ENCODE results near the gene UBXN10. TPM values are rescaled to one million over a fixed set of nuclear protein-coding genes. Genes with fewer than 3 reads are reported as not detected.

The UBXN10 gene
- total and polyA plus RNA-seq, 7 donors: 0.04 to 0.48 (median 0.17) TPM

DNA sequence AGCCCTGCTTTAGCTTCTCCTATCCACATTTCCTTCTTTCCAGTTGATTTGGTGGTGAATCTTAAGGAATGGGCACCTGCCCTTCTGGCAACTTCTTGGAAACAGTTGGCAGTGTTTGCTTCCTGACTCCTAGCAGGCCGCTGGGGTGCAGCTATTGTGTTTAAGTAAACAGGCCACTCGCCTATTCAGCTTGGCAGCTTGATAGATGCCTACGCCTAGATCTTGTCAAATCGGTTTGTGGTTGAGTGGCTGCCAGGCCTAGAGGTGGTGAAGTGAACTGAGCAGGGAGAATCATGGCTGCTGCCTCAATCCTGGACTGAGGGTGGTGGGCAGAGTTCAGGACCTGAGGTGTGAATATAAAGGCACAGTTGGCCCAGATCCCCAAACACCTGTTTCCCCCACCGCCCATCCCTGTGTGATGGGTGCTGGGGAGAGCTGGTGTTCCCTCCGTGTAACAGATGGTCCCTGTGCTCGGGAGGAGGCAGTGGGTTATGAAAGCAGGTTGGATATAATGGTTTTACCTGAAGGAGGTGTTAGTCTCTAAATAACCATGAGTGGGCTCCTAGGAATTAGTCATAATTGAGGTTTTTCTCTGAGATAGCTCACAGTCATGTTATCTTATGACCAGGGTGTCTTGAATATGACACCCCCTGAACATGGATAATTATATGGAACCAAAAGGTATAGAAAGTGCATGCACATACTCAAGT is 1.4 kb downstream of the UBXN10 start:
- no peak overlapping the region for H3K27ac ChIP-seq
- H3K4me1 ChIP-seq: no peaks in the 10 kb centered on the region
- 51 to 59% (median 51%) methylated on average over 7 of the region's 7 CpGs for WGBS, 3 donors
- TF ChIP-seq CTCF (IDR thresholded peaks at IDR 0.05): no peak
- H3K9me3 ChIP-seq: no peaks in the 10 kb centered on the region
- no peak overlapping the region for H3K4me3 ChIP-seq
- no peak for DNase-seq
- no peak for ATAC-seq
- peaks cover 0 to 42% (median 4%) of the 10 kb centered on the region in 3 donors for H3K27me3 ChIP-seq (ENCODE audit: insufficient read depth in 3 of 3, low read length in 2 of 3)
- intact Hi-C loops (cut with DNase I): no loop called here
- no peaks in the 10 kb centered on the region for H3K36me3 ChIP-seq (ENCODE audit: insufficient read depth in 1 of 2, low read depth in 1 of 2)

GRCh38 chr1:20187813-20188454 is 2.0 kb downstream of the UBXN10 start:
- DNase-seq: no peak
- H3K9me3 ChIP-seq: no peaks in the 10 kb centered on the region
- no peak for ATAC-seq
- intact Hi-C loops (cut with DNase I): no loop called here
- H3K27ac ChIP-seq: no peak overlapping the region
- H3K4me1 ChIP-seq: no peaks in the 10 kb centered on the region
- no peaks in the 10 kb centered on the region for H3K36me3 ChIP-seq (ENCODE audit: insufficient read depth in 1 of 2, low read depth in 1 of 2)
- peaks cover 0 to 42% (median 4%) of the 10 kb centered on the region in 3 donors for H3K27me3 ChIP-seq (ENCODE audit: insufficient read depth in 3 of 3, low read length in 2 of 3)
- 48 to 57% (median 53%) methylated on average over 4 of the region's 4 CpGs for WGBS, 3 donors
- H3K4me3 ChIP-seq: no peak overlapping the region
- TF ChIP-seq CTCF (IDR thresholded peaks at IDR 0.05): no peak

DNA sequence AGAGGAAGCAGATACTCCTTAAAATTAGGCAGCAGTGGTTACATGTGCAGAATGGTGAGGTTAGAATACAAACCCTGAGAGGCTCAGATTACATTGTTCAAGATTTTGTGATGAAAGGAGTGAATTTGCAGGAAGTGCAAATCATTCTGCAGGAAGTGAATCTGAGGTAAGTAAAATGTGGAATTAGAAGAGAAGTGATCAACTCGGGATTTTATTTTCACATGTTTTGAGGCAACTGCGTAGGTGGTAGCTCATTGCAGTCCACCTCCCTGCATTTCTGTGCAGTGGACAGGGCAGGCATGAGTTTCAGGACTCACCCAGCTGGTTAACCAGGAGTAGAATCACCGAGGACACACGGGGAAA is 2.5 kb downstream of the UBXN10 start:
- TF ChIP-seq CTCF (IDR thresholded peaks at IDR 0.05): no peak
- no peaks in the 10 kb centered on the region for H3K9me3 ChIP-seq
- peaks cover 0 to 42% (median 4%) of the 10 kb centered on the region in 3 donors for H3K27me3 ChIP-seq (ENCODE audit: insufficient read depth in 3 of 3, low read length in 2 of 3)
- H3K4me3 ChIP-seq: no peak overlapping the region
- no peak overlapping the region for H3K27ac ChIP-seq
- no peaks in the 10 kb centered on the region for H3K4me1 ChIP-seq
- H3K36me3 ChIP-seq (ENCODE audit: insufficient read depth in 1 of 2, low read depth in 1 of 2): no peaks in the 10 kb centered on the region
- WGBS, 3 donors: 58 to 65% (median 60%) methylated on average over 4 of the region's 4 CpGs
- intact Hi-C loops (cut with DNase I): no loop called here
- no peak for DNase-seq
- no peak for ATAC-seq

GRCh38 chr1:20189664-20190063 is 3.8 kb downstream of the UBXN10 start:
- WGBS, 3 donors: 55 to 84% (median 66%) methylated on average over 4 of the region's 4 CpGs
- H3K4me3 ChIP-seq: no peak overlapping the region
- no peaks in the 10 kb centered on the region for H3K36me3 ChIP-seq (ENCODE audit: insufficient read depth in 1 of 2, low read depth in 1 of 2)
- TF ChIP-seq CTCF (IDR thresholded peaks at IDR 0.05): no peak
- no peak overlapping the region for H3K27ac ChIP-seq
- DNase-seq (no peak), ATAC-seq (no peak)
- H3K9me3 ChIP-seq: no peaks in the 10 kb centered on the region
- peaks cover under 1% of the 10 kb centered on the region for H3K4me1 ChIP-seq
- H3K27me3 ChIP-seq (ENCODE audit: insufficient read depth in 3 of 3, low read length in 2 of 3): peaks cover 0 to 42% (median 4%) of the 10 kb centered on the region in 3 donors
- intact Hi-C loops (cut with DNase I): loop anchor here in 1 of 2 donors (5.0 kb wide), 1 partner anchor 212 kb away; the partner anchor contains the start of gene PLA2G2A

Measured in psoas muscle (tissue), 8 donors.